Ecto neural progenitor cell (in vitro differentiated cells): ENCODE measurements around the gene COL18A1.

ENCODE experiments used
- DNase-seq: peaks from one replicate; pipeline ENCODE4 v3.0.0-alpha.2; 2018; ENCODE audit warnings: low spot score

The COL18A1 gene

GRCh38 chr21:45455674-45456583, 51.0 kb downstream of the COL18A1 start:
- no peak for DNase-seq

GRCh38 chr21:45456584-45457160, 51.7 kb downstream of the COL18A1 start:
- DNase-seq = no peak

- DNase-seq = no peak
Observed at GRCh38 chr21:45457161-45457831, 52.3 kb downstream of the COL18A1 start.

GRCh38 chr21:45457832-45458172, 52.8 kb downstream of the COL18A1 start:
- DNase-seq = no peak

GRCh38 chr21:45458281-45459170, 53.6 kb downstream of the COL18A1 start:
- no peak for DNase-seq

GRCh38 chr21:45459171-45460010, 54.4 kb downstream of the COL18A1 start:
- no peak for DNase-seq

GRCh38 chr21:45460011-45460565, 55.1 kb downstream of the COL18A1 start:
- DNase-seq = no peak

GRCh38 chr21:45460611-45461368, 55.8 kb downstream of the COL18A1 start:
- DNase-seq = no peak

- DNase-seq = no peak
Observed at GRCh38 chr21:45461369-45461750, 56.4 kb downstream of the COL18A1 start.

- DNase-seq = no peak
Observed at GRCh38 chr21:45461806-45462341, 56.9 kb downstream of the COL18A1 start.

GRCh38 chr21:45463871-45464270, 58.9 kb downstream of the COL18A1 start:
- no peak for DNase-seq

GRCh38 chr21:45464309-45464708, 59.3 kb downstream of the COL18A1 start:
- no peak for DNase-seq

- DNase-seq = no peak
Observed at GRCh38 chr21:45465105-45465504, 60.1 kb downstream of the COL18A1 start.

GRCh38 chr21:45465611-45466329, 60.8 kb downstream of the COL18A1 start:
- DNase-seq = no peak

- DNase-seq = no peak
Observed at GRCh38 chr21:45466330-45467220, 61.6 kb downstream of the COL18A1 start.

GRCh38 chr21:45467221-45467779, 62.3 kb downstream of the COL18A1 start:
- no peak for DNase-seq

GRCh38 chr21:45468051-45468970, 63.3 kb downstream of the COL18A1 start:
- DNase-seq = no peak
